Ecto neural progenitor cell (in vitro differentiated cells): ENCODE results near the gene MOB3A.

Experiments
- DNase-seq: peaks from one replicate; pipeline ENCODE4 v3.0.0-alpha.2; 2018; ENCODE audit warnings: low spot score

Gene MOB3A

DNA sequence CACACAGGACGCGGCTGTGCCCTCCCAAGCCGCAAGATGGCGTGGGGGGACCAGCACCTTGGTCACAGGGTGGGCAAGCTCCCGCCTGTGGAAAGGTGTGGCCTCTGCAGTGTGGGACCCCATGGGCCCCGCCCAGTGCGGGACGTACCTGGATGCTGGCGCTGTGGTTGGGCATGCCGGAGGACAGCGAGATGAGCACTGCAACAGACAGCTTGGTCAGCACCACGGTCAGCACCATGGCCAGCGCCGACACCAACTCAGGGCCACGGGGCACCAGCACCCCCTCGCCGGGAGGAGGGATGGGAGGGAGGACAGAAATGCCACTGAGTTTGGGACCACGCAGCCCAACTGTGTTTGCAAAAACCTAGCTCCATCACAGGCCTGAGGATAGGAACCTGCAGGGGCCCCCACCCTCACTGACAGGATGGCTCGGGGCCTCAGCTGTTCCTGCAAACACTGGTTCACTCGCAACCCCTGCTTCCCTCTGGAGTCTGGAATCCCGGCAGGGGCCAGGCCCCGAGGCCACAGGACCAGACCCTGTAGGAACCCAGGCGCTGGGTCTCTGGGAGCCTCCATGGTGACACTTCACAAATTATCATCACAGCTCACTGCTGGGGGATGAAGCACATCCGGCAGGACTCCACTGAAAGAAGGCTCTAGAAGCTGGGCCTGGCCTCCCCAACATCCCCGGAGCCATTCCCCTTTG is 27.7 kb upstream of the MOB3A start:
- DNase-seq: peak; percentile 68

DNA sequence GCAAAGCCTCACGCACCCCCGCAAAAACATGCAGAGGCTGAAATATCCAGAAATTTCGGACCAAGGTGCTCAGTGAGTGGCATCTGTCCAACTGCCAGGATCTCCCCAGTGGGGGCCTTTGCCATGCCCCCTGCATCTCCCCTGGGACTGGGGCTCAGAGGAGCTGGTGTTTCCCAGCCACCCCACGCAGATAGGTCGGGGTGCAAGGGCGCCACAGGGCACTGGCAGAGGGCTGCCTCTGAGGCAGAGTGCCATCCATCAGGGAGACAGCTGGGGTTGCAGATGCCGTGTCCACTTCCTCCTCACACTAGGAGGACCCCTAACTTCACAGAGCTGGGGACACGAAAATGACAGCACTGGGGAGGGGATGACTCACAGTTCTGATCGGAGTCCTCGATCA is 26.9 kb upstream of the MOB3A start:
- no peak for DNase-seq

DNA sequence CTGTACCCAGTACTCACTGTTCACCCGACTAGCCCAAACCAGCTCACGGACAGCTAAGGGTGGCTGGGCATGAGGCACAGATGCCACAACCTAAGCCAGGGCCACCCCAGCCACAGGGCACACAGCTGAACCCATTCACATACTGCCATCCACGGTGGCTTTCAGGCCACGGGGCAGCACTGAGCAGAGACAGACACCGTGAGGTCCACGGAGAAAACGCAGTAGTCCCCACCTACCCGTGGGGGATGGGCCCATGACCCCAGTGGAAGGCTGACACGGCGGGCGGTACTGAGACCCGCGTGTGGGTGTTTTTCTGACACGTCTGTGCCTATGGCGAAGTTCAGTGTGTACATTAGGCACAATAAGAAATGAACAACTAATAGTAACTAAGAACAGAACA is 26.1 kb upstream of the MOB3A start:
- no peak for DNase-seq

- DNase-seq: no peak
These were observed 25.4 kb upstream of the MOB3A start for GRCh38 chr19:2121416-2122051.

DNA sequence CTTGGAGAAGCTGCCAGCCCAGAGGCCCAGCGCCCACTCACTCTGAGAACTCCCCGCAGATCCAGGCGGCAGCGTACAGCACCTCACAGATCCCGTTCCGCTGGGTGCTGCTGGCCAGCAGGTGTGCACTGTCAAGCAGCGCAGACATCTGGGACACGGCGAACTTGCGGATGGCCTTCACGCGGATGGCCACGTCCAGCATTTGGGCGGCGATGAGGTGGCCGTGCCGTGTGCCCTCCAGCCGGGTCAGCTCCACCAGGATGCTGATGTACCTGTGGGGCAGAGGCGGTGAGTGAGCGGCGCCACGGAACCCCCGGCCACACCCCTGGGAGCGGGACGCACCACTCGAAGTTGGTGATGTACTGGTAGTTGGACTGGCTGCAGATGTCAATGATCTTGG is 24.7 kb upstream of the MOB3A start:
- no peak for DNase-seq

- DNase-seq: no peak
These were observed 24.0 kb upstream of the MOB3A start for GRCh38 chr19:2119921-2120785.

DNA sequence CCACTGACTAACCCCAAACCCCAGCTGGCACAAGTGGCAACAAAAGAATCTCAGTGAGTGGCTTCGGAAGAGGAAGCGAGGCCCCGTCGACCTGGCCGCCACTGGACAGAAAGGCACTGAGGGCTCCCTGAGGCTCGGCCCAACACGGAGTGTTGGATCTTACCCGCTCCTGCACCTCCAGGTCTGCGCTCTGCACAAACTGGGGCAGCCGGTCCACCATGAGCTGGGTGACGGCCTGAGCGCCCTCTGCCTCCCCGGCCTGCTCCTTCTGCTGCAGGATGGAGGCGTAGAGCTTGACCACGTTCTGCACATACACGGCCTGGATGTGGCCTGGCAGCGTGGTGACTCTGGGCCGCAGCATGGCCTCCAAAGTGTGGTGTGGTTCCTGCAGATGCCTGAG is 22.3 kb upstream of the MOB3A start:
- DNase-seq: no peak

GRCh38 chr19:2117215-2117960 is 21.3 kb upstream of the MOB3A start:
- DNase-seq: no peak

GRCh38 chr19:2116507-2116906 is 20.4 kb upstream of the MOB3A start:
- DNase-seq: no peak

DNA sequence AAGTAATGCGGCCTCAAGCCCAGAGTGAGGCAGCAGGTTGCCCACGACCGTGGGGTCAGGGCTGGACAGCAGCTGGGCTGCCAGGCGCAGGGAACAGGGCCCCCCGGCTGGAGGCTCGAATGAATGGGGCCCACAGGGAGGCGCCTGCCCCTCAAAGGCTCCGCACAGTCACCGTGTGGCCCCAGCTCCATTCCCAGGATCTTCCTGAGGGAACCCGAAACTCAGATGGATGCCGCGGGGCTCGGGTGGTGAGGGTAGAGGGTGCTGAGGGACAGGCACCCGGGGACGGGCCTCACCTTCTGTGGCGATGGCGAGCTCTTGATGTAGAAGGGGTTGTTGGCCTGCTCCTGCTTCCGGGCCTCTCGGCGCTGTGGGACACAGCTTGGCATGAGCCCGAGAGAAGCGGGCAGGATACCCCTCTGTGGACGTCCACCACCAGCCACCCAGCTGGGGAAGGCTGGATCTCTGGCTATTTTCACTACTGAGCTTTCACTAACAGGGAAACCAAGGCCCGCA is 19.8 kb upstream of the MOB3A start:
- no peak for DNase-seq

DNA sequence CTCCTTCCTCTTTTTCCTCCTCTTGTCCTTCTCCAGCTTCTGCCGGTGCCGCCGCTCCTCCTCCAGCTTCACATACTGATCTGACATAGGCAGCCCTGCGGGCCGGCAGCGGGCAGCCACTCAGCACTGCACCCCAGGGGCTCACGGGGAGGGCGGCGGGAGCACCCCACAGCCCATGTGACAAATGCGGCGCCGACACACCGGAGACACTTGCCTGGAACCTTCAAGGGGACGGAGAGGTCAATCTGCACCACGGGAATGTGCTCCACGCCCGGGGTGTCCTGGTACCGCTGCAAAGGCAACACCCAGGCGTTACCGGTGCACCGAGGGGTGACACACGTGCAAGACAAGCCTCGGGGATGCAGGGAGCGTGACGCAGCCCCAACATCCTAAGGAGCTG is 19.2 kb upstream of the MOB3A start:
- no peak for DNase-seq

GRCh38 chr19:2114821-2115220 is 18.7 kb upstream of the MOB3A start:
- DNase-seq: no peak

GRCh38 chr19:2114218-2114617 is 18.1 kb upstream of the MOB3A start:
- DNase-seq: no peak

DNA sequence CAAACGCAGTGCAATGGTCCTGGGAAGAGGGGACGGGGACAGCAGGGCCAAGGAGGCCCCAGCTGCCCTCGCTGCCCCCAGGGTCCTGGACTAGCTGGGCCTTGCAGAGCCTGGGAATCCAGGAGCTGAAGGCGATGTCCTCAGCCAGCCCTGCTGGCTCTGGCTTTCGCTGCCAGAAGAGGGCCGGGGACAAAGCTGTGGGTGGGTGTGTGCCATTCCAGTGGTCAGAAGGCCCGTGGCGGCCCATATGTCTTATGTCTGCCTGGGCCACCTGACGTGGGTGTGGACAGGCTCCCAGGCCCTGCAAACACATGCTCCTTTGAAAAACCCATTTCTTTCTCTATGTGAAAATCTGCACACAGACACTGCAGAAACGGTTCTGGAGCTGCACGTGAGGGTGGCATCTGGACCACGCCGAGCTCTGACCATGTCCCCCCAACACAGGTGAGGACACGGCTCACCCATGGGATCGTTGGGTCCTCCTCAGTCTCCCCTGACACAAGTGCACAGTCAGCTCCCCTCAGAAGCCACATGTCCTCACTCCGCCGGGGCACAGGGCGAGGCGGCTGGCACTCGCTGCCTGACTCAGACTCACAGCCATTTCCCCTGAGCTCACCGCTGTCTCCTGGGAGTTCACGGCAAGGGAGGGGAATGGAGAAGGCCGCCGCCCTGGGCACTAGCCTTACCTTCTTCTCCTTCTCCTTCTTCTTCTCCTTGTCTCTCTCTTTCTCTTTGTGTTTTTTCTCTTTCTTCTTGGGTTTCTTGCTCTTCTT is 17.5 kb upstream of the MOB3A start:
- DNase-seq: no peak

- DNase-seq: no peak
These were observed 16.6 kb upstream of the MOB3A start for GRCh38 chr19:2112516-2113320.

DNA sequence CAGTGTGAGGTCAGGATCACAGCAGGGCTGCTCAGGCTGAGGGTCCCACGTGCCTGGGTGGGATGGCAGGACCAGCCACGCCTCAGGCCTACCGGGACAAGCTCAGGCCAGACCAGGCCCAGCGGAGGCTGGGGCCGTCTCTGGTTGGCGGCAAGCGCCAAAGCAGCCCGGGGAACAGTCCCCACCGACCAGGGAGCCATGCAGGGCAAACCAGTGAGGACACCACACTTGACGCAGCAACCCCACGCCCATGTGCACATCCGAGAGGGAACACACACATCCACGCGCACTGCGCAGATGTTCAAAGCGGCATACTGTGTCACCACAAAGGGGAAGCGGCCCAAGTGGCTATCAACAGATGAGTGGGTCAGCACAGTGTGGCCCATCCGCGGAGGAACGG is 15.8 kb upstream of the MOB3A start:
- DNase-seq: no peak

GRCh38 chr19:2111425-2111824 is 15.3 kb upstream of the MOB3A start:
- DNase-seq: no peak

- no peak for DNase-seq
These were observed 14.7 kb upstream of the MOB3A start for GRCh38 chr19:2110822-2111221.

GRCh38 chr19:2109046-2109864 is 13.1 kb upstream of the MOB3A start:
- DNase-seq: no peak
